Astrocyte of the spinal cord (primary cell): ENCODE measurements around the gene RPUSD1.
"Not testable (repeated sequence)": the region's sequence is repeated elsewhere in the genome, so short reads cannot be mapped to it uniquely, and the experiment has no call there.

Source experiments
- DNase-seq: peaks from one replicate; pipeline ENCODE4 v3.0.0; 2011; ENCODE audit warnings: low read depth, low spot score
- H3K4me3 ChIP-seq: 2 replicates; pipeline ENCODE4 v1.5.1; 2011; ENCODE audit warnings: low read depth, mild to moderate bottlenecking, low read length, moderate library complexity
- in situ Hi-C: cut with HindIII; loops from 2 replicates; pipeline ENCODE4 v1.10.0; 2017; ENCODE audit warnings: low sequenced_read_pairs
- TF ChIP-seq, protein P1 (sequence below): IDR thresholded peaks from 2 replicates; pipeline ENCODE4 v1.5.1; 2012; ENCODE audit warnings: low read depth, mild to moderate bottlenecking, low read length, inconsistent platforms

RPUSD1 gene

DNA sequence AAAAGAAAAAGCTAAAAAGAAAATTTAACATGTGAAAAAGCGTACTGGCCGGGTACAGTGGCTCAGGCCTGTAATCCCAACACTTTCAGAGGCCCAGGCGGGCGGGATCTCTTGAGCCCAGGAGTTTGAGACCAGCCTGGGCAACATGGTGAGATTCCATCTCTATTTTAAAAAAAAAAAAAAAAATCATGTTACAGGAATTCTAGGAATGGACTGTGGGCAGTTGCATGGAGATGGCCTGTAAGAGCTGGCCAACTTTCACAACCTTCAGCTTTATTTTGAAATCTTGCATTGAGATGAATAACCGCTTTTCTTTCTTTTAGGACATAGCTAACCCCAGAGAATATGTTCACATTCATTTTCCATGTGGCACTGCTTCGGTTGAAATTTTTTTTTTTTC is 39.2 kb downstream of the RPUSD1 start:
- TF ChIP-seq, protein P1, sequence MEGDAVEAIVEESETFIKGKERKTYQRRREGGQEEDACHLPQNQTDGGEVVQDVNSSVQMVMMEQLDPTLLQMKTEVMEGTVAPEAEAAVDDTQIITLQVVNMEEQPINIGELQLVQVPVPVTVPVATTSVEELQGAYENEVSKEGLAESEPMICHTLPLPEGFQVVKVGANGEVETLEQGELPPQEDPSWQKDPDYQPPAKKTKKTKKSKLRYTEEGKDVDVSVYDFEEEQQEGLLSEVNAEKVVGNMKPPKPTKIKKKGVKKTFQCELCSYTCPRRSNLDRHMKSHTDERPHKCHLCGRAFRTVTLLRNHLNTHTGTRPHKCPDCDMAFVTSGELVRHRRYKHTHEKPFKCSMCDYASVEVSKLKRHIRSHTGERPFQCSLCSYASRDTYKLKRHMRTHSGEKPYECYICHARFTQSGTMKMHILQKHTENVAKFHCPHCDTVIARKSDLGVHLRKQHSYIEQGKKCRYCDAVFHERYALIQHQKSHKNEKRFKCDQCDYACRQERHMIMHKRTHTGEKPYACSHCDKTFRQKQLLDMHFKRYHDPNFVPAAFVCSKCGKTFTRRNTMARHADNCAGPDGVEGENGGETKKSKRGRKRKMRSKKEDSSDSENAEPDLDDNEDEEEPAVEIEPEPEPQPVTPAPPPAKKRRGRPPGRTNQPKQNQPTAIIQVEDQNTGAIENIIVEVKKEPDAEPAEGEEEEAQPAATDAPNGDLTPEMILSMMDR: no peak
- in situ Hi-C loops: no loop called here
- peak; percentile 28 for DNase-seq
- H3K4me3 ChIP-seq: no peak overlapping the region

DNA sequence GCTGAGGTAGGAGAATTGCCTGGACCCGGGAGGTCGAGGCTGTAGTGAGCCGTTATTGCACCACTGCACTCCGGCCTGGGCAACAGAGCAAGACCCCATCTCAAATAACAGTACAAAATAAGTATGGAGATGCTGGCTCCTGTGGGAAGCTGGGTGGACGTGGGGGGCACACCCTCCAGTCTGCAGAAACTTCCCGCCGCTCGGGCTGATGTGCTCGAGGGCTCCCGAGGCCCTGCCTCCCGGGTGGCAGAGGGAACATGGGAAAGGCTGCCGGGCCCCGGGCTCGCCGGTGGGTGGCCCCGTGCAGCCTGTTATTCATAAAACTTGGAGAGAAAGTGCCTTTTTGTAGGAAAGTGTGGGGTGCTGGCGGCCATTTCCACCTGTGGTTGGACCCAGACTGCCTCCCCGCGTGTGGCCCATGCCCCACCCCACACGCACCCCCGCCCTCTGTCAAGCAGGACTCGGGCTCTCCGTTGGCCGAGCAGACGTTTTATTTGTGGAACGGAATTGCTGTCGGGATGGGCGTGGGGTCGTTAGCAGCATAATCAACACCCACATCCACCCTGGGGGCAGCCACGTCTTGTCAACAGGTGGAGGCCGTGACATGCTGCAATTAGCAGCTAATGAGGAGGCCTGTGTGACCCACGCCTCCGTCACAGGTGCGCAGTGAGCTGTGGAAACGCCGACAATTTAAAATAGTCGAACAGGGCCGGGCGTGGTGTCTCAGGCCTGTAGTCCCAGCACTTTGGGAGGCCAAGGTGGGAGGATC is 40.0 kb downstream of the RPUSD1 start:
- in situ Hi-C loops: no loop called here
- no peak for DNase-seq

DNA sequence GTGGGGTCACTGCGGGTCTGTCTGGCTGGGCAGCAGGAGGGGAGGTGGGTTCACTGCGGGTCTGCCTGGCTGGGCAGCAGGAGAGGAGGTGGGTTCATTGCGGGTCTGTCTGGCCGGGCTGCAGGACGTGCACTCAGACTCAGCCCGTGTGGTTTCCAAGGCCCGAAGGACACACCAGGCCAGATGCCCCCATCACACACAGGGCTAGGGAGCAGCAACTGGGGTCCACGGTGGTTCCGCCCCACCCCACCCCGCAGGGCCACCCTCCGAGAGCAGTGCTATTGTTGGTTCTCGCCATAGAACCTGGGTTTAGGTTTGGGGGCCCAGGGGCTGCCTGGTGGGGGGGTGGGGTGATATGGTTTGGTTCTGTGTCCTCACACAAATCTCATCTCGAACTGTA is 41.5 kb downstream of the RPUSD1 start:
- no peak for DNase-seq
- TF ChIP-seq, protein P1: no peak
- H3K4me3 ChIP-seq: no peak overlapping the region
- in situ Hi-C loops: no loop called here

More for the DNA sequence above, 40.0 kb downstream of the RPUSD1 start:
- no peak overlapping the region for H3K4me3 ChIP-seq
- TF ChIP-seq, protein P1: no peak

DNA sequence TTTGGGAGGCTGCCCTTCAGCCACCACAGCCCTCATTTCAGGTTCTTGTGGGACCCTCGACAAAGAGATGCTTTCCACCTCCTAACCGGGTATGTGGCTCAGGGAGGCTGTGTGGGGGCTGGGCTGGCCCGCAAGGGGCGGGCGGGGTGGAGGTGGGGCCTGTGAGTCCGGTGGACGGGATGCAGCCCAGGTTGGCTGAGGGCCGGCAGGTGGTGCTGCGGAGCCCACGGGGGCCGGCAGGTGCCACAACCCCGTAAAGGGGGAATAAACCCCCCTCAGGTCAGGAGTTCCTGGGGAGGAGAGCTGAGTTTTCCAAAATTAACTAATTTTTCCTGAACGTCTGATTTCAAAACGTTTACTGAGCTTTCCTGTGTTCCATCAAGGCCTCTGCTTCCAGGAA is 42.4 kb downstream of the RPUSD1 start:
- H3K4me3 ChIP-seq: no peak overlapping the region
- no peak for DNase-seq
- in situ Hi-C loops: no loop called here
- TF ChIP-seq, protein P1: peak; percentile 39

DNA sequence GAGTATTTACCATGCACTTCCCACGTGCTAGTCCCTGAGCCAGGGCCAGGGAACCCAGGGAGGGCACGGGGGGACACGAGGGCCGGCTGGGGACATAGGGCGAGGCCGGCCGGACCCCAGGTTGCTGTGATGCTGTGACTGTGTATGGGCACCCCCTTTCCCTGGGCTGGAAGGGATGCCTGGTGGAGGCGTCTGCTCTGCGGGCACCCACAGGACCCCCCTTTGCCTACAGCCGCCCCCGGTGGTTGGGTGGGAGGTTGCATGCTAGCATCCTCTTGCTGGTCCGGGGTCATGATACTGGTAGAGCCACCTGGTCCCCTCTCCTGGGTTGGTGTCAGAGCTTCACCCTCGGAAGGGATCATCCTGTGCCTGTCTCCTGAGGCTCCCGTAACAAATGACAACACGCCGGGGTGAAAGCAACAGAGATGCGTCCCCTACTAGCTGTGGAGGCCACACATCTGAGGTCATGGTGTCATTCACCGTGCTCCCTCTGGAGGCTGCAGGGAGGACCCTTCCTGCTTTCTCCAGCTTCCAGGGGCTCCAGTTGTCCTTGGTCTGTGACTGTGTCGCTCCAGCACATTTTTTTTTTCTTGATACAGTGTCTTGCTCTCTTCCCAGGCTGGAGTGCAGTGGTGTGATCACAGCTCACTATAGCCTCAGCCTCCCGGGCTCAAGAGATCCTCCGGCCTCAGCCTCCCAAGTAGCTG is 44.2 kb downstream of the RPUSD1 start:
- in situ Hi-C loops: no loop called here
- H3K4me3 ChIP-seq: no peak overlapping the region
- TF ChIP-seq, protein P1: peak; percentile 6
- no peak for DNase-seq

DNA sequence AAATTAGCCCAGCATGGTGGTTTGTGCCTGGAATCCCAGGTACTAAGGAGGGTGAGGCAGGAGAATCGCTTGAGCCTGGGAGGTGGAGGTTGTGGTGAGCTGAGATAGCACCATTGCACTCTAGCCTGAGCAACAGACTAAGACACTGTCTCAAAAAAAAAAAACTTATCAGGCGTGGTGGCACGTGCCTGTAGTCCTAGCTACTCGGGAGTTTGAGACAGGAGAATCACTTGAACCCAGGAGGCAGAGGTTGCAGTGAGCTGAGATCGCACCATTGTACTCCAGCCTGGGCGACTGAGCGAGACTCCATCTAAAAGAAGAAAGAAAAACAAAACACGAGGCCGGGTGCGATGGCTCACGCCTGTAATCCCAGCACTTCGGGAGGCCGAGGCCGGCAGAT is 45.3 kb downstream of the RPUSD1 start:
- in situ Hi-C loops, DNase-seq, H3K4me3 ChIP-seq: not testable (repeated sequence)

DNA sequence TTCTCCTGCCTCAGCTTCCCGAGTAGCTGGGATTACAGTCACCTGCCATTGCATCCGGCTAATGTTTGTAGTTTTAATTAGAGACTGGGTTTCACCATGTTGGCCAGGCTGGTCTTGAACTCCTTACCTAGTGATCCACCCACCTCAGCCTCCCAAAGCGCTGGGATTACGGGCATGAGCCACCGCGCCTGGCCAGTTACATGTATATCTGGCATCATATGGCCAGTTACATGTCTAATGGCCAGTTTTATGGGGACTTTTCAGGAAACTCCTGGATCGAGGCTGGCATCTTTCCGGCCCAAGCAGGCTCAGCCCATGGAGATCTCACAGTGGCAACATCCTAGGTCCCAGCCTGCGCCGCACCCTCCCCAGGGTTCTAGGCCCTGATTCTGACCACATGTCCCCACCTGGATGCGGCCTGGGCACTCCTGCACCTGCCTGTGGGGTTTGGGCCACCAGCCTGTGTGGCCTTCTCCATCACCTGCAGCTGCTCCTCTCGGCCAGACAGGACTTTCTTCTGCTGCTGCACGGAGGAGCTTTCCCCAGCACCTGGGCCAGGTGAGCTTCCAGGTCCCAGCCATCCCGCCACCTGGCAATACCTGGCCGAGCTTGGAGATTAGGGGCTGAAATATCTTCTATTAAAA is 46.1 kb downstream of the RPUSD1 start:
- H3K4me3 ChIP-seq: no peak overlapping the region
- in situ Hi-C loops: no loop called here
- no peak for DNase-seq
- TF ChIP-seq, protein P1: no peak
